ENCODE data around the gene CWH43. TPM values are rescaled to one million over a fixed set of nuclear protein-coding genes. Genes with fewer than 3 reads are reported as not detected.
"Not testable (repeated sequence)": the region's sequence is repeated elsewhere in the genome, so short reads cannot be mapped to it uniquely, and the experiment has no call there.

CWH43 gene
- total RNA-seq, 1 experiment from 2014 or later, result 3.0 TPM

DNA sequence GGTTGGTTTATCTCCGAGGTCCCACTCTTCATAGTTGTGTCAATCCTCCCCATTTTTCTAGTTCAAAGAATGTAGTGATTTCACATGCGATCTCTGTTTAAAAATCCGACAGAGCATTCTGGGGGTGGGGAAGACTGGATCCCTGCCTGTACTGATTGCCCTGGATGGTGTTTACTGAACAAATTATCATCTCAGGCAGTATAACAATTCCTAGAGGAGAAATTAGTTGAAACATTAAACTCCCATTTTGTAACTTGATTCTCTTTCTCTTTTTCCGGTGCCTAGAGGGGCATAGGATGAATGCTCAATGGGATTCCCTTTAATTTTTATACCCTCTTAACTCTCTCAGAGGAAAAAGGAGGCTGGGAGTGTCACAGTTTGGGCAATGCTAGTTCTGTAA lies 10.0 kb upstream of the CWH43 start:
- TF ChIP-seq EZH2phosphoT487 (IDR thresholded peaks at IDR 0.05; ENCODE audit: borderline replicate concordance, low read length), result no peak
- TF ChIP-seq, protein P1, sequence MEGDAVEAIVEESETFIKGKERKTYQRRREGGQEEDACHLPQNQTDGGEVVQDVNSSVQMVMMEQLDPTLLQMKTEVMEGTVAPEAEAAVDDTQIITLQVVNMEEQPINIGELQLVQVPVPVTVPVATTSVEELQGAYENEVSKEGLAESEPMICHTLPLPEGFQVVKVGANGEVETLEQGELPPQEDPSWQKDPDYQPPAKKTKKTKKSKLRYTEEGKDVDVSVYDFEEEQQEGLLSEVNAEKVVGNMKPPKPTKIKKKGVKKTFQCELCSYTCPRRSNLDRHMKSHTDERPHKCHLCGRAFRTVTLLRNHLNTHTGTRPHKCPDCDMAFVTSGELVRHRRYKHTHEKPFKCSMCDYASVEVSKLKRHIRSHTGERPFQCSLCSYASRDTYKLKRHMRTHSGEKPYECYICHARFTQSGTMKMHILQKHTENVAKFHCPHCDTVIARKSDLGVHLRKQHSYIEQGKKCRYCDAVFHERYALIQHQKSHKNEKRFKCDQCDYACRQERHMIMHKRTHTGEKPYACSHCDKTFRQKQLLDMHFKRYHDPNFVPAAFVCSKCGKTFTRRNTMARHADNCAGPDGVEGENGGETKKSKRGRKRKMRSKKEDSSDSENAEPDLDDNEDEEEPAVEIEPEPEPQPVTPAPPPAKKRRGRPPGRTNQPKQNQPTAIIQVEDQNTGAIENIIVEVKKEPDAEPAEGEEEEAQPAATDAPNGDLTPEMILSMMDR (conservative IDR thresholded peaks at IDR 0.05; ENCODE audit: low read depth, low read length), result no peak
- no peak for TF ChIP-seq EZH2 (IDR thresholded peaks at IDR 0.05; ENCODE audit: low read length, unreplicated experiment)
- Histone ChIP-seq H4K20me1 (ENCODE audit: low read length) (no peaks in the 10 kb centered on the region), H3K4me1 (ENCODE audit: insufficient read depth, low read length) (peaks cover 8% of the 10 kb centered on the region), H3K79me2 (ENCODE audit: low read length) (no peaks in the 10 kb centered on the region), H3K27ac (ENCODE audit: low read length) (no peak overlapping the region), H2AFZ (ENCODE audit: low read length) (no peak overlapping the region), H3K4me2 (ENCODE audit: low read length) (no peak overlapping the region), H3K27me3 (ENCODE audit: low read length) (no peaks in the 10 kb centered on the region), H3K9ac (ENCODE audit: low read length) (no peak overlapping the region), H3K9me2 (replicated peaks; ENCODE audit: low read length) (no peaks in the 10 kb centered on the region), H3K36me3 (ENCODE audit: low read depth, low read length) (no peaks in the 10 kb centered on the region), H3F3A (ENCODE audit: low read length, unreplicated experiment) (no peaks in the 10 kb centered on the region), H3K4me3 (ENCODE audit: low read length) (no peak overlapping the region), H3K9me3 (ENCODE audit: low read length) (no peaks in the 10 kb centered on the region)
- ChIA-PET POLR2A (ENCODE audit: unreplicated experiment) (no interaction called here), CTCF (no interaction called here)
- no peak for ATAC-seq
- no peak for DNase-seq
- no TSS peak for BruUV-seq (replicated peaks)
- intact Hi-C loops (cut with micrococcal nuclease), result no loop called here

DNA sequence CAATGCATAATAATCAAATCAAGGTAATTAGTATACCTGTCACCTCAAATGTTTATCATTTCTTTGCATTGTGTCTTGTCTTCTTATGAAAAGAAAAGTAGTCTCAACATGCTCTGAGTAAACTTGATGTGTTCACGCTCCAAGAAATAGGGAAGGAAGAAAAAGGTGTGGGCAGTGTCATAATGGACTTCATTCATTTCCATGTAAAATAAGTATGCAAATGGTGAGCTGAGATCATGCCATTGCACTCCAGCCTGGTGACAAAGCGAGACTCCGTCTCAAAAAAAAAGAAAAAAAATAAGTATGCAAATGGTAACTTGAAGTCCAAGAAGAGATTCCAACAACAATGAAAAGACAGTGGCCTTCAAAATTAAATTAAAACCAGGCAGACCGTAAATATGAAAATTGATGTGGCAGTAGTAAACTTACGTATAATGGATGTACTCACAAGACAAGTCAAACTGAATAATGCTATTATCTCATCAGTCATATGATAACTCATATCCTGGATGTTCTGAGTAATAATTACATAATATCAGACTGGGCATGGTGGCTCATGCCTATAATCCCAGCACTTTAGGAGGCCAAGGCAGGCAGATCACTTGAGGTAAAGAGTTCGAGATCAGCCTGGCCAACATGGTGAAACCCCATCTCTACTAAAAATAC lies 6.0 kb upstream of the CWH43 start:
- BruUV-seq (replicated peaks), result no TSS peak
- H3K36me3 ChIP-seq (ENCODE audit: low read depth, low read length), result no peaks in the 10 kb centered on the region
- H3K9ac ChIP-seq (ENCODE audit: low read length), result no peak overlapping the region
- H3F3A ChIP-seq (ENCODE audit: low read length, unreplicated experiment), result no peaks in the 10 kb centered on the region
- no peak for TF ChIP-seq EZH2phosphoT487 (IDR thresholded peaks at IDR 0.05; ENCODE audit: borderline replicate concordance, low read length)
- TF ChIP-seq, protein P1 (conservative IDR thresholded peaks at IDR 0.05; ENCODE audit: low read depth, low read length), result no peak
- TF ChIP-seq EZH2 (IDR thresholded peaks at IDR 0.05; ENCODE audit: low read length, unreplicated experiment), result no peak
- H4K20me1 ChIP-seq (ENCODE audit: low read length), result no peaks in the 10 kb centered on the region
- H3K27me3 ChIP-seq (ENCODE audit: low read length), result no peaks in the 10 kb centered on the region
- intact Hi-C loops (cut with micrococcal nuclease), result no loop called here
- H3K4me1 ChIP-seq (ENCODE audit: insufficient read depth, low read length), result peaks cover 5% of the 10 kb centered on the region; the same call in 1 of the 2 replicates
- CTCF ChIA-PET, result no interaction called here
- H3K4me2 ChIP-seq (ENCODE audit: low read length), result peak overlapping the region; percentile 6; the same call in 1 of the 2 replicates
- no peak overlapping the region for H3K4me3 ChIP-seq (ENCODE audit: low read length)
- H3K27ac ChIP-seq (ENCODE audit: low read length), result peak overlapping the region; percentile 63
- H2AFZ ChIP-seq (ENCODE audit: low read length), result no peak overlapping the region
- no peaks in the 10 kb centered on the region for H3K9me3 ChIP-seq (ENCODE audit: low read length)
- no peaks in the 10 kb centered on the region for H3K79me2 ChIP-seq (ENCODE audit: low read length)
- peak; percentile 54 for DNase-seq
- POLR2A ChIA-PET (ENCODE audit: unreplicated experiment), result no interaction called here
- peak; percentile 57; the same call in 1 of the 2 replicates for ATAC-seq
- no peaks in the 10 kb centered on the region for H3K9me2 ChIP-seq (replicated peaks; ENCODE audit: low read length)

DNA sequence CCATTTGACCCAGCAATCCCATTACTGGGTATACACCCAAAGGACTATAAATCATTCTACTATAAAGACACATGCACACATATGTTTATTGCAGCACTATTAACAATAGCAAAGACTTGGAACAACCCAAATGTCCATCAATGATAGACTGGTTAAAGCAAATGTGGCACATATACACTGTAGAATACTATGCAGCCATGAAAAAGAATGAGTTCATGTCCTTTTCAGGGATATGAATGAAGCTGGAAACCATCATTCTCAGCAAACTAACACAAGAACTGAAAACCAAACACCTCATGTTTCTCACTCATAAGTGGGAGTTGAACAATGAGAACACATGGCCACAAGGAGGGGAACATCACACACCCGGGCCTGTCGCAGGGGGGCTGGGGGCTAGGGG lies 2.1 kb upstream of the CWH43 start:
- H3K27ac ChIP-seq (ENCODE audit: low read length); H4K20me1 ChIP-seq (ENCODE audit: low read length); intact Hi-C loops (cut with micrococcal nuclease); H3K79me2 ChIP-seq (ENCODE audit: low read length); BruUV-seq (replicated peaks); H3K27me3 ChIP-seq (ENCODE audit: low read length); H3K9ac ChIP-seq (ENCODE audit: low read length); CTCF ChIA-PET; H3F3A ChIP-seq (ENCODE audit: low read length, unreplicated experiment); H3K9me2 ChIP-seq (replicated peaks; ENCODE audit: low read length); H3K9me3 ChIP-seq (ENCODE audit: low read length); H2AFZ ChIP-seq (ENCODE audit: low read length); POLR2A ChIA-PET (ENCODE audit: unreplicated experiment); H3K4me3 ChIP-seq (ENCODE audit: low read length); H3K4me2 ChIP-seq (ENCODE audit: low read length); DNase-seq; H3K36me3 ChIP-seq (ENCODE audit: low read depth, low read length); ATAC-seq: not testable (repeated sequence)
- peaks cover 18% of the 10 kb centered on the region for H3K4me1 ChIP-seq (ENCODE audit: insufficient read depth, low read length)

All from PC-3 (cell line).